Ovary (tissue), 10 donors: ENCODE results near the gene ARHGAP8. TPM values are rescaled to one million over a fixed set of nuclear protein-coding genes. Genes with fewer than 3 reads are reported as not detected.

ENCODE experiments used
- DNase-seq, 5 donors: peaks; one replicate each; pipeline ENCODE4 v3.0.0-alpha.2; 2019 to 2020
- H3K27ac ChIP-seq, 2 donors: fragments of 200-600 bp; one replicate each; pipeline versions ENCODE4 v1.5.1 to v1.8.0; 2019 to 2022
- H3K27me3 ChIP-seq: fragments of 200-600 bp; one replicate; pipeline ENCODE4 v1.8.0; 2022
- H3K36me3 ChIP-seq: fragments of 200-600 bp; sonication (generic); one replicate; pipeline ENCODE4 v1.5.1; 2019
- H3K4me1 ChIP-seq: one replicate; pipeline ENCODE4 v1.8.1; 2013; ENCODE audit warnings: mild to moderate bottlenecking, moderate library complexity; ENCODE audit not compliant: insufficient read depth
- H3K4me3 ChIP-seq: fragments of 200-600 bp; sonication (generic); one replicate; pipeline ENCODE4 v1.5.1; 2017
- H3K9me3 ChIP-seq, 2 donors: fragments of 200-600 bp in 1 of 2; sonication (generic) in 1 of 2; one replicate each; pipeline versions ENCODE4 v1.5.1 to v1.8.1; 2013 to 2019; ENCODE audit warnings: mild to moderate bottlenecking in 1 of 2, moderate library complexity in 1 of 2
- CTCF ChIP-seq, 3 donors: fragments of 450-650 bp in 2 of 3; fragments of 200-600 bp in 1 of 3; IDR thresholded peaks; one replicate each; pipeline versions ENCODE4 v1.5.1 to v1.8.0; 2016 to 2022; ENCODE audit warnings: antibody characterized with exemption in 3 of 3, mild to moderate bottlenecking in 1 of 3
- EP300 ChIP-seq: sonication (generic); formaldehyde crosslinking; IDR thresholded peaks from one replicate; pipeline ENCODE4 v1.6.1; 2017; ENCODE audit warnings: antibody characterized with exemption
- POLR2A ChIP-seq: fragments of 450-650 bp; IDR thresholded peaks from one replicate; pipeline ENCODE4 v1.6.1; 2017; ENCODE audit warnings: antibody characterized with exemption, mild to moderate bottlenecking, moderate library complexity
- WGBS, 3 donors: extraction: QIAGEN DNeasy Blood & Tissue Kit in 1 of 3; methylation state at CpG; one replicate each; pipeline versions ENCODE4 v1.1.5 to v1.1.7; 2013 to 2017; 5-methylcytosine and 5-hydroxymethylcytosine counted together
- intact Hi-C, 4 donors: fragments of 100-400 bp; cut with DNase I; formaldehyde crosslinking; loops; one replicate each; pipeline versions ENCODE4 v1.11.0 to v1.15.1; 2022 to 2023
- long read RNA-seq, 3 donors: library from polyadenylated mRNA in 2 of 3; unstranded in 2 of 3; transcript quantifications; one replicate each; pipeline ENCODE4 v2.0.0 and lab custom pipeline, GENCODE V29; 2021 to 2026
- polyA plus RNA-seq, 2 donors: library from polyadenylated mRNA; stranded (reverse); fragments of 200-250 nt in 1 of 2; fragments of 350-450 nt in 1 of 2; fragmentation: Illumina TruSeq in 1 of 2; extraction: RNeasy Lipid Tissue Mini Kit (QIAGEN cat#74804) in 1 of 2; gene quantifications; one replicate each; pipeline ENCODE4 v1.2.3, GENCODE V29; 2013 to 2014
- total RNA-seq, 7 donors: library from RNA; depleted of rRNA in 2 of 7; stranded (reverse); fragments of >200 nt in 2 of 7; fragmentation: NEBNext Ultra II Directional in 3 of 7; extraction: Animal tissue kit (Norgen Biotek cat#: 25700) in 3 of 7; gene quantifications; one replicate each; pipeline versions ENCODE4 v1.1.0 to v1.2.4, GENCODE V29; 2016 to 2023
- donor health status: DM: no; HTN: no; CAD: no; lungs with moderate emphysema.
- donor health status: DM: no; HTN: no; CAD: no.
- donor health status: Bipolar disorder and iron deficiency.
- donor health status: DM: yes; HTN: yes; CAD: no.
- donor health status: DM: no; HTN: no; CAD: no.
- donor health status: DM: yes; HTN: yes; CAD: no.

Gene ARHGAP8
- 10 to 100 TPM in 1 of 7 donors, 1 to 10 TPM in 5, under 1 TPM in 1; 0.45 to 23.8 (median 2.7) TPM for total RNA-seq
- polyA plus RNA-seq, result 1 to 10 TPM in 1 of 2 donors, under 1 TPM in 1; 0.94 to 2.1 TPM
- long read RNA-seq, donor 1, partial matches to known transcripts, result 0 of 1 reads
- long read RNA-seq, donor 1, other reads (novel, unspliced or antisense), result 1 of 1 reads
- long read RNA-seq, donor 2, partial matches to known transcripts, result 0 of 4 reads
- long read RNA-seq, donor 2, other reads (novel, unspliced or antisense), result 0 of 4 reads
- long read RNA-seq, donor 3, partial matches to known transcripts, result 0 of 2 reads
- long read RNA-seq, donor 3, other reads (novel, unspliced or antisense), result 1 of 2 reads

DNA sequence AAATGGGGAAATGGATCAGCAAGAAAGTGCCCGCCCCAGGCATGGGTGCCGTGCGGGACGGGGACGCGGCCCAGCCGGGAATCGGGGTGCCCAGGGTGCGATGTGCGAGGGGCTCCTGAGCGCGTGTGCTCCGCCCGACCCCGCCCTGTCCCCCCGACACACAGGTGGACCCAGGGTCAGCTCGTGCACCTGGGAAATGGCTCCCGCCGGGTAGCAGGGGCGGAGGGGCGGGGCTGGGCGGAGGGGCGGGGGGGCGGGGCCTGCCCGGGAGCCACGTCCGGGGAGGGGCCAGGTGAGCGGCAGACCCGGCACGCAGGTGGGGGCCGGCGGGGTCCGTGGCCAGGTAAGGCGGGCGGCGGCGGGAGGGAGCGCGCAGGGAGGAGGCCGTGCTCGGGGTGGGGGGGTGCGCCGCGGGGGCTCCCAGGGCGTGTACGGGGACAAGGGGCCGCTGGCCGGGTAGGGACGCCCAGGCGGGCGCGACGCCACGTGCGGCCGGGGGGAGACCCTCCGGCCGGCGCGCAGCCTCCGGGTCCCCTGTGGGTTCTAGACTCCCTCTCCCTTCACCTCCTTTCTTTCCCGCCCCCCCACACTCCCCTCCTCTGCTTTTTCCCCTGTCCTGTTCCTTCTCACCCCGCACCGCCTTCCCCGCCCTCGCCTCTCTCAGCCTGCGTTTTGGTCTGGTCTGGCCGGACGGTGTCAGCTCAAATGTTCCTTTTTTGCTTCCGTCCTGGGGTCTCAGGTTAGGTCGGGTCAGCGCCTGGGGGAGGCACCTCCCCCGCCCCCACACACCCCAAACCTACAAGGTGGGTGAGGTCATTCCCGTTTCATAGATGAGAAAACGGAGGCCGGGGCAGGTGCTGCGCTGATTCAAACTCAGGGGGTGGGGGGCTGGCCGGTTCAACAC, at the start of gene ARHGAP8:
Gene ARHGAP8 (plus strand): TSS at position 291 of the 904 bp plus-strand sequence. CDS start 33,953 bp downstream, outside the sequence.
- no peaks in the 10 kb centered on the region for H3K4me1 ChIP-seq
- intact Hi-C loops, result no loop called here
- TF ChIP-seq EP300, result no peak
- no peak for TF ChIP-seq POLR2A
- no peak for TF ChIP-seq CTCF (IDR thresholded peaks at IDR 0.05)
- H3K36me3 ChIP-seq, result no peaks in the 10 kb centered on the region
- no peaks in the 10 kb centered on the region for H3K27me3 ChIP-seq
- no peak within 1 kb of the TSS for H3K4me3 ChIP-seq
- no peak within 1 kb of the TSS for H3K27ac ChIP-seq
- no peak for DNase-seq
- H3K9me3 ChIP-seq, result peaks cover 0 to 6% of the 10 kb centered on the region in 2 donors
- 8 to 13% (median 9%) methylated on average over 51 to 77 of the region's 78 CpGs for WGBS, 3 donors

DNA sequence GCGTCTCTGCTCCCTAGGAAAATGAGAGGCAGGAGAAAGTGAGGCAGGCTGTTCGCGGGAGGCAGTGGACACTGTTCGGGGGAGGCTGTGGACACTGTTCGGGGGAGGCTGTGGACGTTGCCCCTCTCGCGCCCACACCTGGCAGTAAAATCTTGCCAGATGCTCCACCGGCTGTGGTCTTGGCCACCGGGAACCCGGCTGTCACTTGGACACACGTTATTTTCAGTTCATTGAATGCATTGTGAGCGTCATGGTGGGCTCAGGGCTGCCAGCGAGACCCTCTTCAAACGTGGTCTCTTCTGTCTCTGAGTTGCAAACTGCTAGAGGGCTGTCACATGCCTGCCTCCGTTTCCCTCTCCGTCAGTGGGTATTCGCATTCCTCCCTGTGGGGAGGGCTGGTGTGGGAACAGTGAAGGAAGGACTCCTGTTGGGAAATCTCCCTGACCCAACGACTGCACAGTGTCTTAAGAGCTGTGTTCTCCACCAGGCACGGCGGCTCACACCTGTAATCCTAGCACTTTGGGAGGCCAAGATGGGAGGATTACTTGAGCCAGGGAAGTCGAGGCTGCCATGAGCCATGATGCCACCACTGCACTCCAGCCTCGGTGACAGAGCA, 49.0 kb upstream of the ARHGAP8 start:
- peak in 1 of 5 donors; percentile 36 for DNase-seq
- H3K27me3 ChIP-seq, result no peaks in the 10 kb centered on the region
- TF ChIP-seq CTCF (IDR thresholded peaks at IDR 0.05), result no peak
- TF ChIP-seq EP300, result no peak
- no peak for TF ChIP-seq POLR2A
- H3K36me3 ChIP-seq, result no peaks in the 10 kb centered on the region
- H3K4me1 ChIP-seq, result peaks cover 13% of the 10 kb centered on the region
- WGBS, 3 donors, result 28 to 37% (median 28%) methylated on average over 23 of the region's 23 CpGs
- intact Hi-C loops, result no loop called here
- H3K4me3 ChIP-seq, result peak overlapping the region; percentile 51
- no peak overlapping the region for H3K27ac ChIP-seq
- no peaks in the 10 kb centered on the region for H3K9me3 ChIP-seq

DNA sequence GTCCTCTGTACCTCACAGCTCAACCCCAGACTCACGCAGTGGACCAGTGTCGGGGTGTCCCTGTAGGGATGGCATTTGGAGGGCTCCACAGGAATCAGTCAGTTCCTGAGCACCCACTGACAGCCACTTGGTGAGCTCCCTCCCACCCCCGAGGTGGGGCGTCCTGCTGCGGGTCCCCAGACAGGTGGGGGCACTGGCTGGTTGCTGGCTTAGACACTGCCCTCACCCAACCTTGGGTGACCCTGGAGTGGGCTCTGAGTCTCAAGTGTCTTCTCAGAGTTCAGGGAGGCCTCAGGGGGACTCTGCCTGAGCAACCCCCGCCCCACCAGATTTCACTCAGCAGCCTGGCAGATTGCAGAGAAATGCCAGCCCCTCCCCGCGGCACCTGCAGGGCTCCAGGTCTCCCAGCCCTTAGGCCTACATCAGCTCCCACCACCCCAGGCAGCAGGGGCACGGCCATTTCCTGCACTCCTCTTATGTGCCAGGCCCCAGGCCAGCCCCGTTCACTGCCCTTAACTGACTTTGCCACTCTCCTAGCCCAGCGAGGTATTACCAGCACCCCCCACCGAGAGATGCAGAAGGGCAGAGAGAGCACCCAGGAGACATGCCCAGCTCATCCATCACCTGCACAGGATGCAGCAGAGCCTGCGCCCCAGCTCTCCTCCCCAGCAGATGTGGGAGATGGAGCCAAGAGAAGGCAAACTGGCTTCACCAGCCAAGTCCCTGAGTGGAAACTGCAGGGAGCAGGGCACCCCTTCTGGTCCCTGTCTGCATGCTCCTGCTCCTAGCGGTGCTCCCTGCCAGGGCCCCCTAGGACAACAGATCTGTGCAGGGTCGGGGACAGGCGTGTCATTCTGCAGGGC, 48.0 kb upstream of the ARHGAP8 start:
- Histone ChIP-seq H3K4me3 (no peak overlapping the region), H3K27me3 (no peaks in the 10 kb centered on the region), H3K36me3 (no peaks in the 10 kb centered on the region), H3K9me3 (no peaks in the 10 kb centered on the region), H3K27ac (no peak overlapping the region), H3K4me1 (peaks cover 9% of the 10 kb centered on the region)
- no peak for DNase-seq
- 88 to 94% (median 92%) methylated on average over 16 of the region's 16 CpGs for WGBS, 3 donors
- intact Hi-C loops, result no loop called here
- TF ChIP-seq CTCF (IDR thresholded peaks at IDR 0.05) (no peak), POLR2A (no peak), EP300 (no peak)

- no peaks in the 10 kb centered on the region for H3K36me3 ChIP-seq
- H3K9me3 ChIP-seq, result no peaks in the 10 kb centered on the region
- H3K4me1 ChIP-seq, result peaks cover 7% of the 10 kb centered on the region
- WGBS, 3 donors, result 91 to 97% (median 91%) methylated on average over 4 of the region's 4 CpGs
- H3K27ac ChIP-seq, result no peak overlapping the region
- no peak for TF ChIP-seq CTCF (IDR thresholded peaks at IDR 0.05)
- no peak for TF ChIP-seq POLR2A
- no peak for TF ChIP-seq EP300
- no peaks in the 10 kb centered on the region for H3K27me3 ChIP-seq
- H3K4me3 ChIP-seq, result no peak overlapping the region
- intact Hi-C loops, result no loop called here
- no peak for DNase-seq
Observed at GRCh38 chr22:44705022-44705297, 47.4 kb upstream of the ARHGAP8 start.
